Spleen (tissue), 11 donors: Measurements from ENCODE around the gene MCTP1. TPM values are rescaled to one million over a fixed set of nuclear protein-coding genes. Genes with fewer than 3 reads are reported as not detected.

Source experiments
- DNase-seq: peaks from one replicate; pipeline ENCODE4 v3.0.0-alpha.2; 2020
- H3K27ac ChIP-seq, 8 donors: fragments of 200-600 bp; sonication (generic) in 7 of 8; 1 replicate in 4 of 8; 2 replicates in 4 of 8; pipeline versions ENCODE4 v1.5.0 to v1.8.0; 2016 to 2021; ENCODE audit warnings: inconsistent platforms in 4 of 8, mild to moderate bottlenecking in 4 of 8, moderate library complexity in 1 of 8
- H3K27me3 ChIP-seq, 7 donors: fragments of 200-600 bp; sonication (generic) in 6 of 7; replicated peaks in 1 of 7; 1 replicate in 4 of 7; 2 replicates in 3 of 7; pipeline versions ENCODE4 v1.5.0 to v1.8.0; 2016 to 2021; ENCODE audit warnings: inconsistent platforms in 3 of 7, mild to moderate bottlenecking in 1 of 7
- H3K36me3 ChIP-seq, 6 donors: fragments of 200-600 bp; sonication (generic) in 5 of 6; 1 replicate in 4 of 6; 2 replicates in 2 of 6; pipeline versions ENCODE4 v1.5.0 to v1.8.0; 2016 to 2021; ENCODE audit warnings: inconsistent platforms in 2 of 6
- H3K4me1 ChIP-seq, 6 donors: fragments of 200-600 bp; sonication (generic) in 5 of 6; 1 replicate in 3 of 6; 2 replicates in 3 of 6; pipeline versions ENCODE4 v1.5.0 to v1.8.0; 2016 to 2021; ENCODE audit warnings: inconsistent platforms in 3 of 6
- H3K4me3 ChIP-seq, 8 donors: fragments of 200-600 bp; sonication (generic) in 7 of 8; 1 replicate in 4 of 8; 2 replicates in 4 of 8; pipeline versions ENCODE4 v1.5.0 to v1.8.0; 2016 to 2021; ENCODE audit warnings: inconsistent platforms in 4 of 8, mild to moderate bottlenecking in 4 of 8, moderate library complexity in 2 of 8
- H3K9me3 ChIP-seq, 8 donors: fragments of 200-600 bp; sonication (generic) in 7 of 8; 1 replicate in 4 of 8; 2 replicates in 4 of 8; pipeline versions ENCODE4 v1.5.0 to v1.8.0; 2016 to 2021; ENCODE audit warnings: inconsistent platforms in 4 of 8
- POLR2A ChIP-seq, 3 donors: fragments of 450-650 bp; IDR thresholded peaks; one replicate each; pipeline ENCODE4 v1.5.1; 2017; ENCODE audit warnings: antibody characterized with exemption in 3 of 3, mild to moderate bottlenecking in 1 of 3
- POLR2AphosphoS5 ChIP-seq, 3 donors: sonication (generic); formaldehyde crosslinking; IDR thresholded peaks; one replicate each; pipeline ENCODE4 v1.5.1; 2017; ENCODE audit warnings: antibody characterized with exemption in 3 of 3
- WGBS, 5 donors: extraction: QIAGEN DNeasy Blood & Tissue Kit in 3 of 5; methylation state at CpG; one replicate each; pipeline versions ENCODE4 v1.1.5 to v1.1.7; 2013 to 2018; 5-methylcytosine and 5-hydroxymethylcytosine counted together
- intact Hi-C: fragments of 100-400 bp; cut with DNase I; formaldehyde crosslinking; loops from one replicate; pipeline ENCODE4 v1.15.0; 2023; ENCODE audit warnings: low total_unique reads
- polyA plus RNA-seq, 3 donors: library from polyadenylated mRNA; stranded (reverse); fragments of 200-250 nt; gene quantifications; one replicate each; pipeline ENCODE4 v1.2.1, GENCODE V29; 2013
- total RNA-seq, 7 donors: library from RNA; depleted of rRNA in 3 of 7; stranded (reverse); fragments of >200 nt in 3 of 7; fragmentation: NEBNext Ultra II Directional in 4 of 7; extraction: Animal tissue kit (Norgen Biotek cat#: 25700) in 4 of 7; gene quantifications; one replicate each; pipeline versions ENCODE4 v1.1.0 to v1.2.1, GENCODE V29; 2016 to 2021
- TF ChIP-seq, protein P1 (sequence below), 11 experiments: fragments of 200-600 bp in 7 of 11; fragments of 450-650 bp in 4 of 11; sonication (generic) in 4 of 11; IDR thresholded peaks in 8 of 11; conservative IDR thresholded peaks in 3 of 11; 1 replicate in 7 of 11; 2 replicates in 4 of 11; pipeline versions ENCODE4 v1.4.0 to v1.8.0; 2016 to 2021; ENCODE audit warnings: antibody characterized with exemption in 11 of 11, inconsistent platforms in 4 of 11, mild to moderate bottlenecking in 1 of 11
- donor health status: healthy with polysubstance abuse.
- donor health status: DM: no; HTN: no; CAD: no; lungs with moderate emphysema.
- donor health status: DM: no; HTN: no; CAD: no.
- donor health status: Bipolar disorder and iron deficiency.
- donor health status: healthy.
- donor health status: DM: no; HTN: no; CAD: no.
- donor health status: DM: yes; HTN: yes; CAD: no.

The MCTP1 gene
- total and polyA plus RNA-seq, 10 donors = 1.2 to 57.2 (median 29.4) TPM

- Histone ChIP-seq H3K27me3 (peaks cover 0 to 5% (median 0%) of the 10 kb centered on the region in 7 donors), H3K9me3 (no peaks in the 10 kb centered on the region), H3K4me3 (no peak overlapping the region), H3K4me1 (peaks cover 0 to 11% (median 2%) of the 10 kb centered on the region in 6 donors), H3K36me3 (no peaks in the 10 kb centered on the region), H3K27ac (no peak overlapping the region)
- intact Hi-C loops = no loop called here
- WGBS, 5 donors = 60 to 87% (median 80%) methylated on average over 4 of the region's 4 CpGs
- no peak for TF ChIP-seq POLR2A (IDR thresholded peaks at IDR 0.05)
- TF ChIP-seq POLR2AphosphoS5 (IDR thresholded peaks at IDR 0.05) = no peak
- TF ChIP-seq, protein P1, sequence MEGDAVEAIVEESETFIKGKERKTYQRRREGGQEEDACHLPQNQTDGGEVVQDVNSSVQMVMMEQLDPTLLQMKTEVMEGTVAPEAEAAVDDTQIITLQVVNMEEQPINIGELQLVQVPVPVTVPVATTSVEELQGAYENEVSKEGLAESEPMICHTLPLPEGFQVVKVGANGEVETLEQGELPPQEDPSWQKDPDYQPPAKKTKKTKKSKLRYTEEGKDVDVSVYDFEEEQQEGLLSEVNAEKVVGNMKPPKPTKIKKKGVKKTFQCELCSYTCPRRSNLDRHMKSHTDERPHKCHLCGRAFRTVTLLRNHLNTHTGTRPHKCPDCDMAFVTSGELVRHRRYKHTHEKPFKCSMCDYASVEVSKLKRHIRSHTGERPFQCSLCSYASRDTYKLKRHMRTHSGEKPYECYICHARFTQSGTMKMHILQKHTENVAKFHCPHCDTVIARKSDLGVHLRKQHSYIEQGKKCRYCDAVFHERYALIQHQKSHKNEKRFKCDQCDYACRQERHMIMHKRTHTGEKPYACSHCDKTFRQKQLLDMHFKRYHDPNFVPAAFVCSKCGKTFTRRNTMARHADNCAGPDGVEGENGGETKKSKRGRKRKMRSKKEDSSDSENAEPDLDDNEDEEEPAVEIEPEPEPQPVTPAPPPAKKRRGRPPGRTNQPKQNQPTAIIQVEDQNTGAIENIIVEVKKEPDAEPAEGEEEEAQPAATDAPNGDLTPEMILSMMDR (IDR thresholded peaks at IDR 0.05 in 8 of 11, conservative IDR thresholded peaks at IDR 0.05 in 3 of 11) = no peak
- DNase-seq = no peak
These were observed 496.4 kb downstream of the MCTP1 start for GRCh38 chr5:94788527-94788926.

DNA sequence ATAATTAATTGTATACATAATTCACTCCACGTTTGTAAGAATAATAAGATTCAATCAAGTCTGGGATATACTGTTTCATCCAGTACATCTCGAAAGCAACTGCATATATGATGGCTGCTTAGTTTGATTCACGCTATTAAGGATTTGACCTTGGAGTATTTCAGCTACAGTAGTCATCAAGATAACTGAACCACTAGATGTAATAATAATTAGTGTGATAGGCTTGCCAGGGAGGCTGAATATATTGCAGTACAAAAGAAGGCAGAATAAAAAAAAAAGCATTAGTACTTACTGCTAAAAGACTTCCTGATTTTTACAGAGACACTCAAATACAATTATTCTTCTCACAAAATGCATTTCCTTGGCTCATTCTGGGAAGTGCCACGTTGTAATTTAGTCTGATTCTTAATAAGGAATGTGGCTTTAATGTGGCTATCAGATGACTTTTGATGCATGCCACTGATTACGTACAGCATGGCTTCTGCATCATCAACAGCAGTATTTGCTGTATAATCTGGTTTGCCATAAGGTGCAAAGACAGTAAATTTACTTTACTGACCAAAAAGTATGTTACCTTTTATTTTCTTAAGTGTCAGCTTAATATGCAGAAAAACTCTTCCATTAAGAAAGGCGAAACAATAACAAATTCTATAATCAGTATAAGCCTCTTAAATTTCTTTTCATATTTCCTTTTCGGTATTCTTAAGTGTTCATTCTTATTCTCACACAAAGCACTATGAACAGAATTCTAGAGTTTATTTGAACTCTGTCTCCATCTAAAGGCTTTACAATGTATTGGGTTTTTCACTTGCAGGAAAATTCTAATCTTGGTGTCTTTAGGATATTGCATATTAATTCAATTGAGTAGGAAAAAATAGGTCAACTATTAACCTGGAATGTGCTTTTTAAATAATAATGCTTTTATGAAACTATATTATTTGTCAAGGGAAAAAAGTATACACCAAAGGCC is 500.1 kb downstream of the MCTP1 start:
- Histone ChIP-seq H3K4me3 (no peak overlapping the region), H3K27me3 (peaks cover 0 to 2% (median 0%) of the 10 kb centered on the region in 7 donors), H3K36me3 (no peaks in the 10 kb centered on the region), H3K27ac (no peak overlapping the region), H3K9me3 (no peaks in the 10 kb centered on the region), H3K4me1 (no peaks in the 10 kb centered on the region)
- 64 to 76% (median 73%) methylated on average over 7 of the region's 7 CpGs for WGBS, 5 donors
- DNase-seq = no peak
- no peak for TF ChIP-seq POLR2A (IDR thresholded peaks at IDR 0.05)
- no peak for TF ChIP-seq POLR2AphosphoS5 (IDR thresholded peaks at IDR 0.05)
- TF ChIP-seq, protein P1 (IDR thresholded peaks at IDR 0.05 in 8 of 11, conservative IDR thresholded peaks at IDR 0.05 in 3 of 11) = no peak
- intact Hi-C loops = no loop called here

- H3K27ac ChIP-seq = no peak overlapping the region
- H3K4me1 ChIP-seq = no peaks in the 10 kb centered on the region
- H3K27me3 ChIP-seq = no peaks in the 10 kb centered on the region
- no peaks in the 10 kb centered on the region for H3K9me3 ChIP-seq
- TF ChIP-seq, protein P1 (IDR thresholded peaks at IDR 0.05 in 8 of 11, conservative IDR thresholded peaks at IDR 0.05 in 3 of 11) = no peak
- TF ChIP-seq POLR2A (IDR thresholded peaks at IDR 0.05) (no peak), POLR2AphosphoS5 (IDR thresholded peaks at IDR 0.05) (no peak)
- no peak overlapping the region for H3K4me3 ChIP-seq
- DNase-seq = no peak
- H3K36me3 ChIP-seq = peaks cover 0 to 9% (median 0%) of the 10 kb centered on the region in 6 donors
- intact Hi-C loops = no loop called here
- 87 to 93% (median 89%) methylated on average over 3 of the region's 3 CpGs for WGBS, 5 donors
These were observed 502.5 kb downstream of the MCTP1 start for GRCh38 chr5:94782383-94782782.

- WGBS, 5 donors = 82 to 98% (median 88%) methylated on average over 1 of the region's 1 CpG
- H3K36me3 ChIP-seq = peaks cover 0 to 9% (median 0%) of the 10 kb centered on the region in 6 donors
- TF ChIP-seq, protein P1 (IDR thresholded peaks at IDR 0.05 in 8 of 11, conservative IDR thresholded peaks at IDR 0.05 in 3 of 11) = no peak
- no peak for TF ChIP-seq POLR2A (IDR thresholded peaks at IDR 0.05)
- TF ChIP-seq POLR2AphosphoS5 (IDR thresholded peaks at IDR 0.05) = no peak
- no peaks in the 10 kb centered on the region for H3K27me3 ChIP-seq
- no peak overlapping the region for H3K4me3 ChIP-seq
- H3K9me3 ChIP-seq = no peaks in the 10 kb centered on the region
- H3K27ac ChIP-seq = no peak overlapping the region
- no peak for DNase-seq
- intact Hi-C loops = no loop called here
- H3K4me1 ChIP-seq = no peaks in the 10 kb centered on the region
These were observed 505.2 kb downstream of the MCTP1 start for GRCh38 chr5:94779684-94780083.
